Measurements from ENCODE around the gene CSH1.

CSH1 gene

DNA sequence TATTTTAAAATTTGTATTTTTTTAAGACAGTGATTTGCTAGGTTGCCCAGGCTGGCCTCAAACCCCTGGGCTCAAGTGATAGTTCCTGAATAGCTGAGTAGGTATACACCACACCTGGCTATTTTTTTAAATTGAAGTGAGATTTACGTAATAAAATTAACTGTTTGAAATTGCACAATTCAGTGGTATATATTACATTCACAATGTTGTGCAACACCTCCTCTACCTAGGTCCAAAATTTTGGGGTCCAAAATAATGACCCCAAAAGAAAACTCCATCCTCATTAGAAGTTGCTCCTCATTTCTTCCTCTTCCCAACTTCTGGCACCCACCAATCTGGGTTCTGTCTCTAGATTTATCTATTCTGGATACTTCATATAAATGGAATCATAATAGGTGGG, 50.9 kb downstream of the CSH1 start:
- no peak overlapping the region for H3K27ac ChIP-seq (ENCODE audit: low read depth, low read length)
- no peak overlapping the region for H3K4me3 ChIP-seq (ENCODE audit: low read length)
- H3K4me1 ChIP-seq (ENCODE audit: control insufficient read depth, low read length): peaks cover 30% of the 10 kb centered on the region
- H3K4me2 ChIP-seq (ENCODE audit: low read length): no peak overlapping the region
- TF ChIP-seq, protein P1, sequence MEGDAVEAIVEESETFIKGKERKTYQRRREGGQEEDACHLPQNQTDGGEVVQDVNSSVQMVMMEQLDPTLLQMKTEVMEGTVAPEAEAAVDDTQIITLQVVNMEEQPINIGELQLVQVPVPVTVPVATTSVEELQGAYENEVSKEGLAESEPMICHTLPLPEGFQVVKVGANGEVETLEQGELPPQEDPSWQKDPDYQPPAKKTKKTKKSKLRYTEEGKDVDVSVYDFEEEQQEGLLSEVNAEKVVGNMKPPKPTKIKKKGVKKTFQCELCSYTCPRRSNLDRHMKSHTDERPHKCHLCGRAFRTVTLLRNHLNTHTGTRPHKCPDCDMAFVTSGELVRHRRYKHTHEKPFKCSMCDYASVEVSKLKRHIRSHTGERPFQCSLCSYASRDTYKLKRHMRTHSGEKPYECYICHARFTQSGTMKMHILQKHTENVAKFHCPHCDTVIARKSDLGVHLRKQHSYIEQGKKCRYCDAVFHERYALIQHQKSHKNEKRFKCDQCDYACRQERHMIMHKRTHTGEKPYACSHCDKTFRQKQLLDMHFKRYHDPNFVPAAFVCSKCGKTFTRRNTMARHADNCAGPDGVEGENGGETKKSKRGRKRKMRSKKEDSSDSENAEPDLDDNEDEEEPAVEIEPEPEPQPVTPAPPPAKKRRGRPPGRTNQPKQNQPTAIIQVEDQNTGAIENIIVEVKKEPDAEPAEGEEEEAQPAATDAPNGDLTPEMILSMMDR (IDR thresholded peaks at IDR 0.05; ENCODE audit: low read depth, low read length, poor library complexity, severe bottlenecking): no peak
- no peak for TF ChIP-seq EZH2phosphoT487 (IDR thresholded peaks at IDR 0.05; ENCODE audit: borderline replicate concordance, low read length)
- H3K27me3 ChIP-seq (ENCODE audit: control insufficient read depth, low read length): no peaks in the 10 kb centered on the region; the same call in 1 of the 2 replicates
- H3F3A ChIP-seq (ENCODE audit: control insufficient read depth, insufficient read depth): peaks cover 17% of the 10 kb centered on the region
- no peaks in the 10 kb centered on the region for H3K9me2 ChIP-seq (replicated peaks; ENCODE audit: control insufficient read depth, low read length)
- H3K9me3 ChIP-seq (ENCODE audit: control insufficient read depth, insufficient read depth, low read length): peaks cover 10% of the 10 kb centered on the region
- H4K20me1 ChIP-seq (ENCODE audit: control insufficient read depth, insufficient read depth, low read depth, low read length): no peaks in the 10 kb centered on the region; the same call in 1 of the 2 replicates
- peaks cover 18% of the 10 kb centered on the region for H3K79me2 ChIP-seq (ENCODE audit: control insufficient read depth, low read length)
- H3K36me3 ChIP-seq (ENCODE audit: control insufficient read depth, low read length): peaks cover 20% of the 10 kb centered on the region

Measured in DOHH2 (cell line).